H54 (cell line): ENCODE measurements around the gene FA2H.

Source experiments
- DNase-seq: peaks from one replicate; pipeline ENCODE4 v3.0.0; 2011; ENCODE audit warnings: low spot score, mixed read lengths; ENCODE audit not compliant: insufficient read length
- FAIRE-seq: peaks from 3 replicates; lab custom pipeline; 2011; peaks lifted over from hg19 to GRCh38; lab: Jason Lieb, UNC
- POLR2A ChIP-seq: IDR thresholded peaks from 2 replicates; pipeline ENCODE4 v1.6.1; 2011; ENCODE audit warnings: low read depth, mild to moderate bottlenecking, low read length

FA2H gene

GRCh38 chr16:74745109-74745615 is 29.5 kb downstream of the FA2H start:
- FAIRE-seq (no peak), DNase-seq (no peak)
- no peak for TF ChIP-seq POLR2A

GRCh38 chr16:74744566-74744965 is 30.1 kb downstream of the FA2H start:
- no peak for DNase-seq
- FAIRE-seq: no peak
- no peak for TF ChIP-seq POLR2A

GRCh38 chr16:74743668-74744299 is 30.8 kb downstream of the FA2H start:
- FAIRE-seq (peak; percentile 36), DNase-seq (peak; percentile 92)
- TF ChIP-seq POLR2A: no peak

GRCh38 chr16:74743045-74743667 is 31.5 kb downstream of the FA2H start:
- FAIRE-seq: no peak
- no peak for DNase-seq
- TF ChIP-seq POLR2A: no peak

GRCh38 chr16:74742051-74742481 is 32.6 kb downstream of the FA2H start:
- FAIRE-seq: no peak
- DNase-seq: no peak
- TF ChIP-seq POLR2A: no peak

- DNase-seq (peak; percentile 68), FAIRE-seq (no peak)
- no peak for TF ChIP-seq POLR2A
Observed at GRCh38 chr16:74740795-74741304, 33.8 kb downstream of the FA2H start.

GRCh38 chr16:74739275-74739674 is 35.3 kb downstream of the FA2H start:
- FAIRE-seq (no peak), DNase-seq (no peak)
- no peak for TF ChIP-seq POLR2A

GRCh38 chr16:74738816-74739215 is 35.8 kb downstream of the FA2H start:
- DNase-seq (no peak), FAIRE-seq (no peak)
- TF ChIP-seq POLR2A: no peak

GRCh38 chr16:74738113-74738541 is 36.5 kb downstream of the FA2H start:
- TF ChIP-seq POLR2A: no peak
- DNase-seq (peak; percentile 74), FAIRE-seq (no peak)

- no peak for TF ChIP-seq POLR2A
- no peak for DNase-seq
- no peak for FAIRE-seq
Observed at GRCh38 chr16:74737521-74737920, 37.1 kb downstream of the FA2H start.

GRCh38 chr16:74736531-74737157 is 38.0 kb downstream of the FA2H start:
- DNase-seq: no peak
- no peak for TF ChIP-seq POLR2A
- FAIRE-seq: no peak

- TF ChIP-seq POLR2A: no peak
- no peak for FAIRE-seq
- no peak for DNase-seq
Observed at GRCh38 chr16:74735554-74735953, 39.1 kb downstream of the FA2H start.

- TF ChIP-seq POLR2A: no peak
- DNase-seq: no peak
- no peak for FAIRE-seq
Observed at GRCh38 chr16:74735162-74735452, 39.5 kb downstream of the FA2H start.
